ENCODE measurements around the gene FHAD1. TPM values are rescaled to one million over a fixed set of nuclear protein-coding genes. Genes with fewer than 3 reads are reported as not detected.
A peak's percentile ranks its signal among the peaks of the same experiment; 100 is the strongest.

FHAD1 gene
- total and polyA plus RNA-seq, 2 donors = 0.66 to 0.71 TPM

GRCh38 chr1:15407580-15407979 lies 160.6 kb downstream of the FHAD1 start:
- Histone ChIP-seq H3K27ac (ENCODE audit: low read depth in 1 of 2, low read length in 1 of 2) (no peak overlapping the region), H3K4me3 (ENCODE audit: low read length in 2 of 2) (no peak overlapping the region)

GRCh38 chr1:15408890-15409387 lies 161.9 kb downstream of the FHAD1 start:
- Histone ChIP-seq H3K27me3 (ENCODE audit: control insufficient read depth in 2 of 2, insufficient read depth in 1 of 2, low read length in 1 of 2) (peaks cover 8 to 13% of the 10 kb centered on the region in 2 donors), H3K4me3 (ENCODE audit: low read length in 2 of 2) (peak overlapping the region; percentile 43 to 73), H3K9me3 (ENCODE audit: control insufficient read depth in 2 of 2, insufficient read depth in 1 of 2, low read length in 1 of 2) (no peaks in the 10 kb centered on the region), H3K36me3 (ENCODE audit: control insufficient read depth in 2 of 2, insufficient read depth in 2 of 2, low read length in 1 of 2) (peaks cover 0 to 4% of the 10 kb centered on the region in 2 donors), H3K27ac (ENCODE audit: low read depth in 1 of 2, low read length in 1 of 2) (no peak overlapping the region), H3K4me1 (ENCODE audit: control insufficient read depth in 2 of 2, insufficient read depth in 2 of 2, low read length in 2 of 2) (peaks cover 18 to 36% of the 10 kb centered on the region in 2 donors)
- 38% methylated on average over 14 of the region's 14 CpGs for WGBS
- no peak for DNase-seq (ENCODE audit: low read depth in 6 of 9, low spot score in 9 of 9)

More at GRCh38 chr1:15407580-15407979, 160.6 kb downstream of the FHAD1 start:
- no peak for DNase-seq (ENCODE audit: low read depth in 6 of 9, low spot score in 9 of 9)
- H3K4me1 ChIP-seq (ENCODE audit: control insufficient read depth in 2 of 2, insufficient read depth in 2 of 2, low read length in 2 of 2) = peaks cover 18 to 27% of the 10 kb centered on the region in 2 donors
- 94% methylated on average over 7 of the region's 7 CpGs for WGBS
- peaks cover 8 to 13% of the 10 kb centered on the region in 2 donors for H3K27me3 ChIP-seq (ENCODE audit: control insufficient read depth in 2 of 2, insufficient read depth in 1 of 2, low read length in 1 of 2)
- H3K9me3 ChIP-seq (ENCODE audit: control insufficient read depth in 2 of 2, insufficient read depth in 1 of 2, low read length in 1 of 2) = no peaks in the 10 kb centered on the region
- H3K36me3 ChIP-seq (ENCODE audit: control insufficient read depth in 2 of 2, insufficient read depth in 2 of 2, low read length in 1 of 2) = no peaks in the 10 kb centered on the region

GRCh38 chr1:15409388-15410222 lies 162.6 kb downstream of the FHAD1 start, which contains the start of gene EFHD2:
Gene EFHD2, plus strand, starts transcription at chr1:15409888. Its CDS starts 84 bp downstream, at chr1:15409972.
- peaks cover 18 to 42% of the 10 kb centered on the region in 2 donors for H3K4me1 ChIP-seq (ENCODE audit: control insufficient read depth in 2 of 2, insufficient read depth in 2 of 2, low read length in 2 of 2)
- H3K36me3 ChIP-seq (ENCODE audit: control insufficient read depth in 2 of 2, insufficient read depth in 2 of 2, low read length in 1 of 2) = peaks cover 2 to 8% of the 10 kb centered on the region in 2 donors
- peak; percentile 35 to 91 (median 76) for DNase-seq (ENCODE audit: low read depth in 6 of 9, low spot score in 9 of 9)
- no peaks in the 10 kb centered on the region for H3K9me3 ChIP-seq (ENCODE audit: control insufficient read depth in 2 of 2, insufficient read depth in 1 of 2, low read length in 1 of 2)
- WGBS = under 1% methylated on average over 99 of the region's 99 CpGs
- peak within 1 kb of the TSS in 1 of 2 donors; percentile 58 for H3K27ac ChIP-seq (ENCODE audit: low read depth in 1 of 2, low read length in 1 of 2)
- peaks cover 8 to 13% of the 10 kb centered on the region in 2 donors for H3K27me3 ChIP-seq (ENCODE audit: control insufficient read depth in 2 of 2, insufficient read depth in 1 of 2, low read length in 1 of 2)
- peak within 1 kb of the TSS; percentile 73 to 74 for H3K4me3 ChIP-seq (ENCODE audit: low read length in 2 of 2)

GRCh38 chr1:15410223-15410883 lies 163.3 kb downstream of the FHAD1 start:
- Histone ChIP-seq H3K4me1 (ENCODE audit: control insufficient read depth in 2 of 2, insufficient read depth in 2 of 2, low read length in 2 of 2) (peaks cover 18 to 42% of the 10 kb centered on the region in 2 donors), H3K9me3 (ENCODE audit: control insufficient read depth in 2 of 2, insufficient read depth in 1 of 2, low read length in 1 of 2) (no peaks in the 10 kb centered on the region), H3K36me3 (ENCODE audit: control insufficient read depth in 2 of 2, insufficient read depth in 2 of 2, low read length in 1 of 2) (peaks cover 7 to 8% of the 10 kb centered on the region in 2 donors), H3K27ac (ENCODE audit: low read depth in 1 of 2, low read length in 1 of 2) (peak overlapping the region in 1 of 2 donors; percentile 56), H3K27me3 (ENCODE audit: control insufficient read depth in 2 of 2, insufficient read depth in 1 of 2, low read length in 1 of 2) (peaks cover 8 to 13% of the 10 kb centered on the region in 2 donors), H3K4me3 (ENCODE audit: low read length in 2 of 2) (peak overlapping the region; percentile 73 to 74)
- peak in 1 of 9 donors; percentile 56 for DNase-seq (ENCODE audit: low read depth in 6 of 9, low spot score in 9 of 9)
- WGBS = under 1% methylated on average over 53 of the region's 53 CpGs

- DNase-seq (ENCODE audit: low read depth in 6 of 9, low spot score in 9 of 9) = no peak
- Histone ChIP-seq H3K4me1 (ENCODE audit: control insufficient read depth in 2 of 2, insufficient read depth in 2 of 2, low read length in 2 of 2) (peaks cover 20 to 45% of the 10 kb centered on the region in 2 donors), H3K4me3 (ENCODE audit: low read length in 2 of 2) (peak overlapping the region; percentile 73 to 74), H3K36me3 (ENCODE audit: control insufficient read depth in 2 of 2, insufficient read depth in 2 of 2, low read length in 1 of 2) (peaks cover 7 to 8% of the 10 kb centered on the region in 2 donors), H3K27ac (ENCODE audit: low read depth in 1 of 2, low read length in 1 of 2) (no peak overlapping the region), H3K9me3 (ENCODE audit: control insufficient read depth in 2 of 2, insufficient read depth in 1 of 2, low read length in 1 of 2) (no peaks in the 10 kb centered on the region), H3K27me3 (ENCODE audit: control insufficient read depth in 2 of 2, insufficient read depth in 1 of 2, low read length in 1 of 2) (peaks cover 8 to 13% of the 10 kb centered on the region in 2 donors)
- 5% methylated on average over 11 of the region's 11 CpGs for WGBS
These were observed 163.8 kb downstream of the FHAD1 start for GRCh38 chr1:15410884-15411245.

- Histone ChIP-seq H3K4me3 (ENCODE audit: low read length in 2 of 2) (peak overlapping the region; percentile 73 to 74), H3K27ac (ENCODE audit: low read depth in 1 of 2, low read length in 1 of 2) (peak overlapping the region in 1 of 2 donors; percentile 26), H3K27me3 (ENCODE audit: control insufficient read depth in 2 of 2, insufficient read depth in 1 of 2, low read length in 1 of 2) (peaks cover 8 to 13% of the 10 kb centered on the region in 2 donors), H3K9me3 (ENCODE audit: control insufficient read depth in 2 of 2, insufficient read depth in 1 of 2, low read length in 1 of 2) (no peaks in the 10 kb centered on the region), H3K4me1 (ENCODE audit: control insufficient read depth in 2 of 2, insufficient read depth in 2 of 2, low read length in 2 of 2) (peaks cover 28 to 53% of the 10 kb centered on the region in 2 donors), H3K36me3 (ENCODE audit: control insufficient read depth in 2 of 2, insufficient read depth in 2 of 2, low read length in 1 of 2) (peaks cover 7 to 8% of the 10 kb centered on the region in 2 donors)
- WGBS = 12% methylated on average over 12 of the region's 12 CpGs
- DNase-seq (ENCODE audit: low read depth in 6 of 9, low spot score in 9 of 9) = peak in 4 of 9 donors; percentile 29 to 67 (median 47)
These were observed 164.6 kb downstream of the FHAD1 start for GRCh38 chr1:15411593-15412137.

GRCh38 chr1:15412175-15412800 lies 165.3 kb downstream of the FHAD1 start:
- no peak for DNase-seq (ENCODE audit: low read depth in 6 of 9, low spot score in 9 of 9)
- Histone ChIP-seq H3K27me3 (ENCODE audit: control insufficient read depth in 2 of 2, insufficient read depth in 1 of 2, low read length in 1 of 2) (peaks cover 8 to 13% of the 10 kb centered on the region in 2 donors), H3K36me3 (ENCODE audit: control insufficient read depth in 2 of 2, insufficient read depth in 2 of 2, low read length in 1 of 2) (peaks cover 7 to 8% of the 10 kb centered on the region in 2 donors), H3K4me3 (ENCODE audit: low read length in 2 of 2) (peak overlapping the region; percentile 1 to 74), H3K9me3 (ENCODE audit: control insufficient read depth in 2 of 2, insufficient read depth in 1 of 2, low read length in 1 of 2) (no peaks in the 10 kb centered on the region), H3K27ac (ENCODE audit: low read depth in 1 of 2, low read length in 1 of 2) (peak overlapping the region in 1 of 2 donors; percentile 3), H3K4me1 (ENCODE audit: control insufficient read depth in 2 of 2, insufficient read depth in 2 of 2, low read length in 2 of 2) (peaks cover 30 to 59% of the 10 kb centered on the region in 2 donors)
- 65% methylated on average over 16 of the region's 16 CpGs for WGBS

GRCh38 chr1:15412843-15413242 lies 165.8 kb downstream of the FHAD1 start:
- no peak overlapping the region for H3K4me3 ChIP-seq (ENCODE audit: low read length in 2 of 2)
- 94% methylated on average over 11 of the region's 11 CpGs for WGBS
- H3K27me3 ChIP-seq (ENCODE audit: control insufficient read depth in 2 of 2, insufficient read depth in 1 of 2, low read length in 1 of 2) = peaks cover 4 to 9% of the 10 kb centered on the region in 2 donors
- peaks cover 7 to 8% of the 10 kb centered on the region in 2 donors for H3K36me3 ChIP-seq (ENCODE audit: control insufficient read depth in 2 of 2, insufficient read depth in 2 of 2, low read length in 1 of 2)
- H3K4me1 ChIP-seq (ENCODE audit: control insufficient read depth in 2 of 2, insufficient read depth in 2 of 2, low read length in 2 of 2) = peaks cover 35 to 65% of the 10 kb centered on the region in 2 donors
- no peak for DNase-seq (ENCODE audit: low read depth in 6 of 9, low spot score in 9 of 9)
- no peaks in the 10 kb centered on the region for H3K9me3 ChIP-seq (ENCODE audit: control insufficient read depth in 2 of 2, insufficient read depth in 1 of 2, low read length in 1 of 2)
- no peak overlapping the region for H3K27ac ChIP-seq (ENCODE audit: low read depth in 1 of 2, low read length in 1 of 2)

Data from thymus (tissue), 11 donors.